ENCODE data around the gene BTG2.

Gene BTG2

DNA sequence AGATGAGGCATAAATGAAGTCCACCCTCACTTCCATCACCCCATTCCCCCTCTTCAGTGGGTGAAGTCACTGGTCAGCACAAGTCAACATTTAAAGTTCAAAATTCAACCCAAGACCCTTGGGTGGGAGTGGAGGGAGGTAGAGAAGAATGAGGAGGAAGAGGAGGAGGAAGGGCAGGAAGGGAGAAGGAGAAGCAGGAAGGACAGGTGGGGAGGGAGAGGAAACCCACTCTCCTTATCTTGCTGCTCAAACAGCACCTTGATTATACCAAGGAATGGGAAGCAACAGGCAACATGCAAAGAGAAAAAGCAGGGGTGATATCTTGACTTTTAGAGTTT, 4.0 kb upstream of the BTG2 start:
- Histone ChIP-seq H3K4me3 (ENCODE audit: insufficient read depth, low read length, poor library complexity, severe bottlenecking) (peak overlapping the region; percentile 41), H3K9ac (ENCODE audit: low read length) (peak overlapping the region; percentile 77), H3K9me2 (replicated peaks; ENCODE audit: insufficient read depth, low read length) (no peaks in the 10 kb centered on the region), H3K27me3 (ENCODE audit: low read length) (no peaks in the 10 kb centered on the region), H4K20me1 (ENCODE audit: low read depth, low read length) (no peaks in the 10 kb centered on the region; the same call in 1 of the 2 replicates), H3K9me3 (ENCODE audit: insufficient read depth, low read length) (no peaks in the 10 kb centered on the region), H3K79me2 (ENCODE audit: insufficient read depth, low read length) (peaks cover 46% of the 10 kb centered on the region), H3K36me3 (ENCODE audit: low read length) (peaks cover 9% of the 10 kb centered on the region), H3F3A (ENCODE audit: insufficient read depth) (peaks cover 88% of the 10 kb centered on the region), H2AFZ (ENCODE audit: low read depth, low read length, severe bottlenecking) (no peak overlapping the region), H3K27ac (ENCODE audit: low read depth, low read length) (peak overlapping the region; percentile 99), H3K4me2 (ENCODE audit: low read depth, low read length, poor library complexity, severe bottlenecking) (peak overlapping the region; percentile 90)
- TF ChIP-seq EZH2phosphoT487 (conservative IDR thresholded peaks at IDR 0.05; ENCODE audit: low read length): no peak
- TF ChIP-seq, protein P1, sequence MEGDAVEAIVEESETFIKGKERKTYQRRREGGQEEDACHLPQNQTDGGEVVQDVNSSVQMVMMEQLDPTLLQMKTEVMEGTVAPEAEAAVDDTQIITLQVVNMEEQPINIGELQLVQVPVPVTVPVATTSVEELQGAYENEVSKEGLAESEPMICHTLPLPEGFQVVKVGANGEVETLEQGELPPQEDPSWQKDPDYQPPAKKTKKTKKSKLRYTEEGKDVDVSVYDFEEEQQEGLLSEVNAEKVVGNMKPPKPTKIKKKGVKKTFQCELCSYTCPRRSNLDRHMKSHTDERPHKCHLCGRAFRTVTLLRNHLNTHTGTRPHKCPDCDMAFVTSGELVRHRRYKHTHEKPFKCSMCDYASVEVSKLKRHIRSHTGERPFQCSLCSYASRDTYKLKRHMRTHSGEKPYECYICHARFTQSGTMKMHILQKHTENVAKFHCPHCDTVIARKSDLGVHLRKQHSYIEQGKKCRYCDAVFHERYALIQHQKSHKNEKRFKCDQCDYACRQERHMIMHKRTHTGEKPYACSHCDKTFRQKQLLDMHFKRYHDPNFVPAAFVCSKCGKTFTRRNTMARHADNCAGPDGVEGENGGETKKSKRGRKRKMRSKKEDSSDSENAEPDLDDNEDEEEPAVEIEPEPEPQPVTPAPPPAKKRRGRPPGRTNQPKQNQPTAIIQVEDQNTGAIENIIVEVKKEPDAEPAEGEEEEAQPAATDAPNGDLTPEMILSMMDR (IDR thresholded peaks at IDR 0.05; ENCODE audit: insufficient read depth, low read length, poor library complexity, severe bottlenecking): no peak

DNA sequence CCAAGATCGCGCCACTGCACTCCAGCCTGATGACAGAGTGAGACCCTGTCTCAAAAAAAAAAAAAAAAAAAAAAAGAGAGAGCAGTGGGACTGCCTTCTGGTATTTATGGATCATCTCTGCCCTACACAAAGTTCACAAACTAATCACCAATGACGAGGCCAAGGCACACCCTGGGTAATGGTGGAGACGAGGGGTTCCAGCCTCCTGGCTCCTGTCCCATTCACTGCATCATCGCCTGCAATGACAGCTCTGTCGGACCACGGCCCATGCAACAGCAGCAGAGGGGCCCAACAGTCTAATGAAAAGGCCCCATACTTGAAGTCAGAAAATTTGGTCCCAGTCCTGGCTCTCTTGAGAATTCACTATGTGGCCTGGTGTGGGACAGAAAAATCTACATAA, 2.9 kb upstream of the BTG2 start:
- H3K9ac ChIP-seq (ENCODE audit: low read length): peak overlapping the region; percentile 97
- H3K4me2 ChIP-seq (ENCODE audit: low read depth, low read length, poor library complexity, severe bottlenecking): peak overlapping the region; percentile 90
- H3K9me2 ChIP-seq (replicated peaks; ENCODE audit: insufficient read depth, low read length): no peaks in the 10 kb centered on the region
- H2AFZ ChIP-seq (ENCODE audit: low read depth, low read length, severe bottlenecking): no peak overlapping the region
- TF ChIP-seq, protein P1 (IDR thresholded peaks at IDR 0.05; ENCODE audit: insufficient read depth, low read length, poor library complexity, severe bottlenecking): no peak
- no peak for TF ChIP-seq EZH2phosphoT487 (conservative IDR thresholded peaks at IDR 0.05; ENCODE audit: low read length)
- no peaks in the 10 kb centered on the region for H3K27me3 ChIP-seq (ENCODE audit: low read length)
- peaks cover 21% of the 10 kb centered on the region for H3K36me3 ChIP-seq (ENCODE audit: low read length)
- H3K4me3 ChIP-seq (ENCODE audit: insufficient read depth, low read length, poor library complexity, severe bottlenecking): no peak overlapping the region
- peak overlapping the region; percentile 99 for H3K27ac ChIP-seq (ENCODE audit: low read depth, low read length)
- H3K9me3 ChIP-seq (ENCODE audit: insufficient read depth, low read length): no peaks in the 10 kb centered on the region
- H4K20me1 ChIP-seq (ENCODE audit: low read depth, low read length): peaks cover under 1% of the 10 kb centered on the region; the same call in 1 of the 2 replicates
- H3F3A ChIP-seq (ENCODE audit: insufficient read depth): peaks cover 92% of the 10 kb centered on the region
- H3K79me2 ChIP-seq (ENCODE audit: insufficient read depth, low read length): peaks cover 50% of the 10 kb centered on the region

DNA sequence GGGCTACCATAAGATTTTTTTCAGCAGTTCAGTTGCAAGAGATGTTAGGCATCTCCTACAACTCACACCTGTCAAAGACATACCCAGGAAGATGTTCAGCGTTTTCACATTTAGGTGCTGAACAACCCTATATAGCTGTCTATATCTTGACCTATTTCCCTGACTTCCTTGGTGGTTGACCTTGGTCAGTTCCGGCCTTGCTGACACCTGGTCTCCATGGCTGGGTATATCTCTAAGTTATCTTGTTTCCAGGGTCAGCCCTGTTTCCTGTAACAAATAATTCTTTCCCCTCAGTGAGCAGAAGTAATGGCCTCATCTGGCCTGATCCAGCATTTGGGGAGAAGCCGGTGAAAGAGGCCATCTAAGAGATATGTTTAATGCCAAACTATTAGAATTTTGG, 2.4 kb upstream of the BTG2 start:
- Histone ChIP-seq H3K27ac (ENCODE audit: low read depth, low read length) (peak overlapping the region; percentile 99), H3F3A (ENCODE audit: insufficient read depth) (peaks cover 92% of the 10 kb centered on the region), H3K4me2 (ENCODE audit: low read depth, low read length, poor library complexity, severe bottlenecking) (peak overlapping the region; percentile 90)

More for the DNA sequence above, 2.4 kb upstream of the BTG2 start:
- Histone ChIP-seq H3K4me3 (ENCODE audit: insufficient read depth, low read length, poor library complexity, severe bottlenecking) (peak overlapping the region; percentile 5), H3K9ac (ENCODE audit: low read length) (peak overlapping the region; percentile 97), H3K9me2 (replicated peaks; ENCODE audit: insufficient read depth, low read length) (no peaks in the 10 kb centered on the region), H3K27me3 (ENCODE audit: low read length) (no peaks in the 10 kb centered on the region), H3K9me3 (ENCODE audit: insufficient read depth, low read length) (no peaks in the 10 kb centered on the region), H4K20me1 (ENCODE audit: low read depth, low read length) (peaks cover 2% of the 10 kb centered on the region; the same call in 1 of the 2 replicates), H3K79me2 (ENCODE audit: insufficient read depth, low read length) (peaks cover 52% of the 10 kb centered on the region), H2AFZ (ENCODE audit: low read depth, low read length, severe bottlenecking) (no peak overlapping the region), H3K36me3 (ENCODE audit: low read length) (peaks cover 25% of the 10 kb centered on the region)
- TF ChIP-seq EZH2phosphoT487 (conservative IDR thresholded peaks at IDR 0.05; ENCODE audit: low read length): no peak
- TF ChIP-seq, protein P1 (IDR thresholded peaks at IDR 0.05; ENCODE audit: insufficient read depth, low read length, poor library complexity, severe bottlenecking): no peak
